Measurements from ENCODE around the gene MYO18B.

The MYO18B gene

GRCh38 chr22:25874327-25874726, 132.3 kb downstream of the MYO18B start:
- no peak for DNase-seq

GRCh38 chr22:25875461-25875860, 133.5 kb downstream of the MYO18B start:
- DNase-seq: no peak

GRCh38 chr22:25876871-25877270, 134.9 kb downstream of the MYO18B start:
- no peak for DNase-seq

- no peak for DNase-seq
Observed at GRCh38 chr22:25878933-25879332, 136.9 kb downstream of the MYO18B start.

GRCh38 chr22:25880524-25880923, 138.5 kb downstream of the MYO18B start:
- no peak for DNase-seq

- no peak for DNase-seq
Observed at GRCh38 chr22:25881210-25881755, 139.3 kb downstream of the MYO18B start.

- no peak for DNase-seq
Observed at GRCh38 chr22:25882360-25882759, 140.4 kb downstream of the MYO18B start.

GRCh38 chr22:25883482-25884033, 141.6 kb downstream of the MYO18B start:
- DNase-seq: no peak

- no peak for DNase-seq
Observed at GRCh38 chr22:25884121-25884520, 142.1 kb downstream of the MYO18B start.

GRCh38 chr22:25888399-25889054, 146.5 kb downstream of the MYO18B start:
- no peak for DNase-seq

- no peak for DNase-seq
Observed at GRCh38 chr22:25890651-25891050, 148.7 kb downstream of the MYO18B start.

- no peak for DNase-seq
Observed at GRCh38 chr22:25892678-25893077, 150.7 kb downstream of the MYO18B start.

GRCh38 chr22:25895678-25896077, 153.7 kb downstream of the MYO18B start:
- no peak for DNase-seq

GRCh38 chr22:25896098-25896497, 154.1 kb downstream of the MYO18B start:
- DNase-seq: no peak

GRCh38 chr22:25896592-25896991, 154.6 kb downstream of the MYO18B start:
- no peak for DNase-seq

GRCh38 chr22:25898707-25899365, 156.8 kb downstream of the MYO18B start:
- DNase-seq: peak; percentile 11

- DNase-seq: no peak
Observed at GRCh38 chr22:25899566-25899965, 157.6 kb downstream of the MYO18B start.

- DNase-seq: no peak
Observed at GRCh38 chr22:25900390-25900789, 158.4 kb downstream of the MYO18B start.

- DNase-seq: no peak
Observed at GRCh38 chr22:25900880-25901279, 158.9 kb downstream of the MYO18B start.

GRCh38 chr22:25902402-25902801, 160.4 kb downstream of the MYO18B start:
- no peak for DNase-seq

- DNase-seq: peak; percentile 17
Observed at GRCh38 chr22:25903294-25903693, 161.3 kb downstream of the MYO18B start.

GRCh38 chr22:25908212-25908611, 166.2 kb downstream of the MYO18B start:
- no peak for DNase-seq

GRCh38 chr22:25908755-25909154, 166.8 kb downstream of the MYO18B start:
- DNase-seq: no peak

Measured in activated CD4-positive, alpha-beta T cell treated with anti-CD3 and anti-CD28 coated beads, Interleukin-10, Interleukin-2, amounts not matched to agents 100 ng/mL and 50 ng/mL, durations not matched to agents 16 hours and 8 hours (primary cell).